ENCODE data around the gene PRPF38A.

The PRPF38A gene

DNA sequence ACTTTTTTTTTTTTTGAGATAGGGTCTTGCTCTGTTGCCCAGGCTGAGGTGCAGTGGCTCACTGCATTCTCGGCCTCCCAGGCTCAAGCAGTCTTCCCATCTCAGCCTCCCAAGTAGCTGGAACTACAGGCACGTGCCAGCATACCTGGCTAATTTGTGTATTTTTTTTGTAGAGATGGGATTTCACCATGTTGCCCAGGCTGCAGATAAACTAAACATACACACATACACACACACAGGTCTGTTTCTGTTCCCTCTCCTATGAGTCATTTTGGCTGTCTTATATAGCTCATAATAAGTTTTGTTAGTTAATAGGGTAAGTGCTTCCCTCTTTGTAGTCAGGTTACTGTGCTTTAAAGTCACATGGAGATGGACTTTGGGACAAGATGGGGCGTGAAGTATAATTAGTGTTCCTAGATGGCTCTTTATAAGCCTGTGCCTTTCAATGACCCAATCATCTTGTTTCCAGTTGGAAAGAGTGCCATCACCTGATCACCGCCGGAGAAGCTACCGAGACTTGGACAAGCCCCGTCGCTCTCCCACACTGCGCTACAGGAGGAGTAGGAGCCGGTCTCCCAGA is 9.1 kb downstream of the PRPF38A start:
- H3K27me3 Mint-ChIP-seq, result no peaks in the 10 kb centered on the region
- H3K9me3 Mint-ChIP-seq, result no peaks in the 10 kb centered on the region
- peaks cover 91% of the 10 kb centered on the region for H3K36me3 Mint-ChIP-seq (ENCODE audit: insufficient read depth)
- H3K4me1 Mint-ChIP-seq (ENCODE audit: low read depth in 2 of 2), result peaks cover 4 to 5% of the 10 kb centered on the region in 2 donors
- ATAC-seq (replicated peaks) (no peak), DNase-seq (no peak)
- H3K4me3 Mint-ChIP-seq, result no peak overlapping the region
- H3K27ac Mint-ChIP-seq, result no peak overlapping the region

DNA sequence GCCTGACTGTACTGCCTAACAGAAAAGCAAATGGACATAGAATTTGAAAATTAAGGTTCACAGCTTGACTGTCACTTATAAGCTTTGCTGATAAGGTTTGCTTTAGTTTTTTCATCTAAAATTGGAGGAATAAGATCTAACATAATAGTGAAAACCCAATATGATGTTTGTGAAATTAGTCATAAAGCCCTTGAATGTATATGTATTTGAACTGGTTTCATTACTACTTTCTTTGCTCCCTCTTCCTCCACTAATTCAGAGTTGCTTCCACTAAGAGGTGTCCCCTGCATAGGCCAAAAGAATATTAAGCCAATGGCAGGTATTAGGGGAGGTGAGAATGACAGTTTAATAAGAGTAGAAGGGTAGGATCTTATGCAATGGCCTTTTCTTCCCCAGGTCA is 10.5 kb downstream of the PRPF38A start:
- DNase-seq (no peak), ATAC-seq (replicated peaks) (no peak)
- H3K4me1 Mint-ChIP-seq (ENCODE audit: low read depth in 2 of 2), result peaks cover 4 to 5% of the 10 kb centered on the region in 2 donors
- no peak overlapping the region for H3K4me3 Mint-ChIP-seq
- no peaks in the 10 kb centered on the region for H3K27me3 Mint-ChIP-seq
- H3K9me3 Mint-ChIP-seq, result no peaks in the 10 kb centered on the region
- H3K36me3 Mint-ChIP-seq (ENCODE audit: insufficient read depth), result peaks cover 93% of the 10 kb centered on the region
- H3K27ac Mint-ChIP-seq, result no peak overlapping the region

DNA sequence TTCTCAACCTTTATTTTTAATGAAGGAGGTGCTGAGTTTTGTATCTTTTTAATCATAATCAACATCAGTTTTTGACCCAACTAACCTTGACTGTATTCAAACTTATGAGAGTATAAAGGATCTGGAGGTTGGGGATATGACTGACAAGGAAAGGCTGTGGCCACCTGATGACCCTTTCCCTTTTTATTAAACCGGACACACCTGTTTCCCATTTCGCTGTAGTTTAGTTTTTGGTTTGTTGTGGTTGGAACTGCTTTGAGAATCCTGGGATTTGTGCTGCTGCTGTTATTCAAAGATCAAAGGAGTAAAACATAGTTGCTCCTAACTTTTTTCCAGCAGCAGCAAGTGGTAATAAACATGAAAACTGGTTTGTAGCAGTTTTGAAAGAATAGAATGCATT is 12.4 kb downstream of the PRPF38A start:
- H3K9me3 Mint-ChIP-seq, result no peaks in the 10 kb centered on the region
- H3K4me3 Mint-ChIP-seq, result no peak overlapping the region
- no peaks in the 10 kb centered on the region for H3K27me3 Mint-ChIP-seq
- ATAC-seq (replicated peaks) (no peak), DNase-seq (no peak)
- H3K27ac Mint-ChIP-seq, result peak overlapping the region in 1 of 2 donors; percentile 39
- H3K36me3 Mint-ChIP-seq (ENCODE audit: insufficient read depth), result peaks cover 88% of the 10 kb centered on the region
- H3K4me1 Mint-ChIP-seq (ENCODE audit: low read depth in 2 of 2), result peaks cover 0 to 5% of the 10 kb centered on the region in 2 donors

DNA sequence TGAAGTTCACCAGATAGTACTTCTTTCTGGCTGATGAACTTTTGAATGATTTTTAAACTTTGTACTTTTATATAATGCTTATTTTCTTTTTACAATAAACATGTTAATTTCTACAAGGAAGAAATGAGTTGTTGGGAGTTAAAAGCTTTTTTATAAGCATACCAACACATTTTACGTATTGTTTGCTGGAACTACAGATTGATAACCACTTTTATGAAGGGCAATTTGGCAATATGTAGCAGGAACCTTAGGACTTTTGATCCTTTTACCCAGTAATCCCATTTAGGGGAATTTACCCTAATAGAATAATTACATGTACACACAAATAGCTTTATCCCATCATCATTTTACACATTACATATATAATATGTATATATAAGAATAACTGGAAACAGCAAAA is 16.3 kb downstream of the PRPF38A start:
- Mint-ChIP-seq H3K4me1 (ENCODE audit: low read depth in 2 of 2) (peaks cover 24% of the 10 kb centered on the region in 2 donors), H3K27me3 (no peaks in the 10 kb centered on the region), H3K27ac (no peak overlapping the region), H3K36me3 (ENCODE audit: insufficient read depth) (peaks cover 68% of the 10 kb centered on the region), H3K9me3 (no peaks in the 10 kb centered on the region), H3K4me3 (no peak overlapping the region)
- DNase-seq (no peak), ATAC-seq (replicated peaks) (no peak)

DNA sequence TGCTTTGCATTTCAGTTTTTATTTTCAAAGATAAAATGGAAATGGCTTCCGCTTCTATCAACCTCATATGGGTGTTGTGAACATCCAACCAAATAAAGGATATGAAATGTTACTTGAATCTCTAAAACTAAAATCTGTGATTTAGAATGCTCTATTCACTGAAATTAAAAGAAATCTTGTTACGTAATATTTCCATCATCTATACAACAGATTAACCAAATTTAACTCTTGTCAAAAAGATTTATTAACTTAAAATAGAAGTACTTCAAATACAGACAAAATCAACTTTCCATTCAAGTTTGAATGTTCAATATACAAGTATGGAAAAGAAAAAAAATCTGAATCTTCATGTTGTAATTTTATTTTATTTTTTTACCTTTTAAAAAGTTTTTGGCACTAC is 18.7 kb downstream of the PRPF38A start:
- peaks cover 53% of the 10 kb centered on the region for H3K36me3 Mint-ChIP-seq (ENCODE audit: insufficient read depth)
- DNase-seq, result no peak
- H3K4me3 Mint-ChIP-seq, result no peak overlapping the region
- H3K4me1 Mint-ChIP-seq (ENCODE audit: low read depth in 2 of 2), result peaks cover 27 to 31% of the 10 kb centered on the region in 2 donors
- peak overlapping the region in 1 of 2 donors; percentile 87 for H3K27ac Mint-ChIP-seq
- no peaks in the 10 kb centered on the region for H3K27me3 Mint-ChIP-seq
- no peak for ATAC-seq (replicated peaks)
- H3K9me3 Mint-ChIP-seq, result no peaks in the 10 kb centered on the region

DNA sequence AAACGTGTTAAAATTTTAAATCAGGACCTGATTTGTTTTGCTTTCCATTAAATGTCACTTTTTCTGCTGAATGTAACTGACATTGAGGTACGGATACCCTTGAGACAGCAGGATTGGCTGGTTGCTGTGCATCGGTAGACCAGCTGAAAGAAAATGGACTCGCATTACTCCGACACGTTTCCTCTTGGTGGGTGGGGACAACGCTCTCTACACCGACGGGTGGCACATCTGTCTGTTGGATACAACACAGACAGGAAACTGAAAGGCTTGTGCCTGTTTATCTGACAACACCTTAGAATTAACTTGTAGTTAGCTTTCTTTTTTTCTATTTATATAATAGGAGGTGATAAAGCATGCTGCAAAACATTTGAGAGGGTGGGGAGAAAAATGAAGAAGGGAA is 19.4 kb downstream of the PRPF38A start:
- Mint-ChIP-seq H3K36me3 (ENCODE audit: insufficient read depth) (peaks cover 48% of the 10 kb centered on the region), H3K4me3 (peak overlapping the region; percentile 71 to 74), H3K27ac (peak overlapping the region; percentile 98), H3K9me3 (no peaks in the 10 kb centered on the region), H3K4me1 (ENCODE audit: low read depth in 2 of 2) (peaks cover 27 to 31% of the 10 kb centered on the region in 2 donors), H3K27me3 (no peaks in the 10 kb centered on the region)
- ATAC-seq (replicated peaks), result peak; percentile 88
- peak; percentile 68 to 77 (median 73) for DNase-seq

DNA sequence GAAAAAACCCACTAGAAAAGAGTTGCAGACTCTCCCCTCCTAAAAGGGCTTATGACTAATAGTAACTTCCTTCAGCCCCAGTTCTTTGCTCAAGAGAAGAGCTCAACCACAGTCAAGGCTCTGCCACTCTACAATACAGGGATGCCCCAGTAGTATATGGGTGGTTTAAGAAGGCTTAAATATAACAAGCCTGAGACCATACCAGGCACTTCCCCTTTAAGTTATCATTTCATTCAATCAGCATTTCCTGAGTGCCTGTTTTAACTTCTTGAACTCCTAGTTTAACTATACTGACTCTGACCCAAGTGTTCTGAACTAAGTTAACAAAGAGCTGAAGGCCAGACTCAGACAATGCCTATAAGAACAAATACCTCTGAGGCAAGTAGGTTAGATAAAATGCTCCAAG is 19.8 kb downstream of the PRPF38A start:
- Mint-ChIP-seq H3K36me3 (ENCODE audit: insufficient read depth) (peaks cover 47% of the 10 kb centered on the region), H3K4me1 (ENCODE audit: low read depth in 2 of 2) (peaks cover 27 to 31% of the 10 kb centered on the region in 2 donors), H3K27me3 (no peaks in the 10 kb centered on the region), H3K4me3 (peak overlapping the region; percentile 71 to 74), H3K27ac (peak overlapping the region; percentile 98), H3K9me3 (no peaks in the 10 kb centered on the region)
- peak; percentile 33 to 49 (median 43) for DNase-seq
- ATAC-seq (replicated peaks), result peak; percentile 90

DNA sequence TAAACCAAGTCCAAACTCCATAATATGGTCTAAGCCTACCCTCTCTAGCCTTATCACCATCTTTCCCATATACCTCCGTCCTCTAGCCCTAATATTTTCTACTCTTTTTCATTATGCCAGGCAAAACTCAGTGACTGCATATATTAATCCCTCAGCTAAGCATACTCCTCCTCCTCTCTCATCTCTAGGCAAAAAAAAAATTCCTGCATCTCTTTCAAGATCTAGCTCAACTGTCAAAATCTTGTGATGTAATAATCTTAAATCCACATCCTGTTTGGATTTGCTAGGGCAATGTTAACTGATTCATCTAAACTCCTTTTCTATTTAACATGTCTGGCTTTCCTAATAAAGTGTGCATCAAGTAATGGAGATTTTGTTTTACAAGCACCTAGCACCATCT is 20.4 kb downstream of the PRPF38A start:
- H3K9me3 Mint-ChIP-seq, result no peaks in the 10 kb centered on the region
- H3K4me1 Mint-ChIP-seq (ENCODE audit: low read depth in 2 of 2), result peaks cover 24 to 31% of the 10 kb centered on the region in 2 donors
- peak overlapping the region; percentile 98 for H3K27ac Mint-ChIP-seq
- peaks cover 41% of the 10 kb centered on the region for H3K36me3 Mint-ChIP-seq (ENCODE audit: insufficient read depth)
- DNase-seq, result no peak
- peak overlapping the region; percentile 71 to 74 for H3K4me3 Mint-ChIP-seq
- no peak for ATAC-seq (replicated peaks)
- no peaks in the 10 kb centered on the region for H3K27me3 Mint-ChIP-seq

DNA sequence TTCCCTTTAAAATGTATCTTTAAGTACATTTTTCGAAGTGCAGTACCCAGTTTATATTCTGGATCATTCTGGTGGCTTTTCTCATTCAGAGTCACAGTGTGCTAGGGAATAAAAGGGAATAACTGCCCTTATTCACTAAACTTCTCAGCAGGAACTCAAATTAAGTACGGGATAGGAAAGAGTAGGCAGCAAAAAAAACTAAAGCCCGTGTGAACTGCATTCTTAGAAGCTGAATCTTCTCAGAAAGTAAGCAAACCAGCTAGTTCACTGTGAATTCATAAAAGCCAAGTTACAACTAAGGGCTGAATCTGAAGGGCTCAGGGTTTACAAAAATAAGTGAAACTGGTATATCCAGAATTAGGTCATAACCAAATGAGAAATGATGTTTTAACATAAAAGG is 22.0 kb downstream of the PRPF38A start:
- DNase-seq, result no peak
- no peak for ATAC-seq (replicated peaks)
- Mint-ChIP-seq H3K9me3 (no peaks in the 10 kb centered on the region), H3K4me1 (ENCODE audit: low read depth in 2 of 2) (peaks cover 24 to 31% of the 10 kb centered on the region in 2 donors), H3K36me3 (ENCODE audit: insufficient read depth) (peaks cover 42% of the 10 kb centered on the region), H3K27me3 (no peaks in the 10 kb centered on the region), H3K4me3 (no peak overlapping the region), H3K27ac (peak overlapping the region in 1 of 2 donors; percentile 98)

DNA sequence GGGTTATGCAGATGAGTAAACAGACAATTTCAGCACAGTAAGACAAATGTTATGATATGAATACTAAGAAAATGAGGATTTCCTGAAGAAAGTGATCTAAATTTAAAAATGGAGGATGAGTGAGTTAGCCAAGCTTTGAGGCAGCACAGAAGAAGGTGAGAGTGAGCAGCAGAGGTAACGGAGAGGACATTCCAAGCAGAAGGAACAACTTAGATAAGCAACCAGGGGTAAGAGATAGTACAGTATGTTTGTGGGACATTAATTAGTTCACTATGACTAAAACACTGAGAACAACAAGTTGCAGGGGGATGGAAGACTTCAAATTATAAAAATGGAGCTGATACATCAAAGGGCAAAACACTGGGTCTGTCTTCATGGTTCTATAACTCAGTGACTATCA is 22.8 kb downstream of the PRPF38A start:
- no peak overlapping the region for H3K4me3 Mint-ChIP-seq
- ATAC-seq (replicated peaks) (no peak), DNase-seq (no peak)
- H3K27ac Mint-ChIP-seq, result peak overlapping the region in 1 of 2 donors; percentile 7
- peaks cover 24 to 31% of the 10 kb centered on the region in 2 donors for H3K4me1 Mint-ChIP-seq (ENCODE audit: low read depth in 2 of 2)
- no peaks in the 10 kb centered on the region for H3K9me3 Mint-ChIP-seq
- H3K27me3 Mint-ChIP-seq, result no peaks in the 10 kb centered on the region
- H3K36me3 Mint-ChIP-seq (ENCODE audit: insufficient read depth), result peaks cover 36% of the 10 kb centered on the region

DNA sequence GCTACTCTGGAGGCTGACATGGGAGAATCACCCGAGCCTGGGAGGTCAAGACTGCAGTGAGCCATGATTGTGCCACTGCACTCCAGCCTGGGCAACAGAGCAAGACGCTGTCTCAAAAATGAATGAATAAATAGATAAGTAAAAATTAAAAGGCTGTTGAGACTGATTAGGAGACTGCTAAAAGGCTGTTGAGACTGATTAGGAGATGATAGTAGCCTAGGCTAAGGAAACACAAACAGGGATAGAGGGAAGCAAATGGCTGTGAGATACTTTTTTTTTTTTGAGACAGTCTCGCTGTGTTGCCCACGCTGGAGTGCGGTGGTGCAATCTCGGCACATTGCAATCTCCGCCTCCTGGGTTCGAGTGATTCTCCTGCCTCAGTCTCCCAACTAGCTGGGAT is 28.4 kb downstream of the PRPF38A start:
- Mint-ChIP-seq H3K9me3 (no peaks in the 10 kb centered on the region), H3K27ac (no peak overlapping the region), H3K4me1 (ENCODE audit: low read depth in 2 of 2) (no peaks in the 10 kb centered on the region), H3K27me3 (no peaks in the 10 kb centered on the region), H3K36me3 (ENCODE audit: insufficient read depth) (peaks cover 56% of the 10 kb centered on the region), H3K4me3 (no peak overlapping the region)
- DNase-seq (no peak), ATAC-seq (replicated peaks) (no peak)

DNA sequence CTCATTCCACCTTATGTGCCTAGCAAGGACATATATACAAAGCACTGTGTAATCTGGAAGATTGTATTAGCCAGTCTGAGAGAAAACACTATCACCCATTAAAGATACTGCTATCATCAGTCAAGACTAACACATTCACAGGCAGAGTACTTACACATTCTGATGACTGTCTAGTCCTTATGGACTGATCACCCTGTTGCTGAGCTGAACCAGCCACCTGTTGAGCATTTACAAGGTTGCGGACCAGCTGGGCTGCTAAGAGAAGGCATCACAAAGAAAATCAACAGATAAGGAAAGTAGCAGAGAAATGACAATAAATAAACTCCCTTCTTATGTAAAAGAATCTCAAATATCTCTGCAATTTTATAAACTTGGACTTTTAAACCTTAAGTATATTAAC is 30.8 kb downstream of the PRPF38A start:
- H3K4me1 Mint-ChIP-seq (ENCODE audit: low read depth in 2 of 2), result no peaks in the 10 kb centered on the region
- H3K27ac Mint-ChIP-seq, result peak overlapping the region in 1 of 2 donors; percentile 38
- H3K9me3 Mint-ChIP-seq, result no peaks in the 10 kb centered on the region
- ATAC-seq (replicated peaks) (no peak), DNase-seq (no peak)
- peaks cover 55% of the 10 kb centered on the region for H3K36me3 Mint-ChIP-seq (ENCODE audit: insufficient read depth)
- H3K27me3 Mint-ChIP-seq, result no peaks in the 10 kb centered on the region
- H3K4me3 Mint-ChIP-seq, result no peak overlapping the region

DNA sequence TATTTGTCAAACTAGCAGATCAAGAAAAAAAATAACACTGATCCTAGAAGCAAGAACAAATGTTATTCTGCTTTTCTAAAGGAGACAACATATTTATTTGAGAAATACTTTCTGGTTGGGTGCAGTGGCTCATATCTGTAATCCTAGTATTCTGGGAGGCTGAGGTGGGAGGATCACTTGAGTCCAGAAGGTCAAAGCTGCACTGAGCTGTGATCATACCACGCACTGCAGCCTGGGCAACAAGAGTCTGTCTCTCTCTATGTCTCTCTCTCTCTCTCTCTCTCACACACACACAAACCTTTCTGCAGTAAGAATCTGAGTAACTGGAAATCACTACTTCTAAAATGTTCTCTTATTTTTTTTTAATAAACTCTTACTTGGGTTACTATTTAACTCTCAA is 31.2 kb downstream of the PRPF38A start:
- no peak for DNase-seq
- ATAC-seq (replicated peaks), result no peak
- Mint-ChIP-seq H3K36me3 (ENCODE audit: insufficient read depth) (peaks cover 54% of the 10 kb centered on the region), H3K9me3 (no peaks in the 10 kb centered on the region), H3K4me3 (no peak overlapping the region), H3K27ac (no peak overlapping the region), H3K4me1 (ENCODE audit: low read depth in 2 of 2) (no peaks in the 10 kb centered on the region), H3K27me3 (no peaks in the 10 kb centered on the region)

DNA sequence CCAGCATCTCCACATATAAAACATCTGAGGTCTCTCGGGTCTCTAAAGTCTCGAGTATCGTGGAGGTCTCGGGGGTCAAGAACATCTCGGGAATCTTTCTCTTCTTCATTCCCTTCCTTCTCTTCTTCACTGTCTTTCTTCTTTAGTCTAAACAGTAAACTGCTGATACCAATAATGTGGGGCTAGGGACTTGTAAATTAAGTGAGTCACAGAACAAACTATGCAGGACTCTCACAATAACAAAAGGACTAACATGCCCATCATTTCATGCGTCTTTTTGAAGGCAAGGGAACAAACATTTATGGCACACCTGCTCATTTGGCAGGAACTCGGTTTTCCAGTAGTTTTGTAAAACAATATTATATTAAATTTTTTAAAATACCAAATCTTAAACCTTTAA is 32.4 kb downstream of the PRPF38A start:
- peaks cover 57% of the 10 kb centered on the region for H3K36me3 Mint-ChIP-seq (ENCODE audit: insufficient read depth)
- H3K27ac Mint-ChIP-seq, result peak overlapping the region in 1 of 2 donors; percentile 65
- ATAC-seq (replicated peaks), result no peak
- no peaks in the 10 kb centered on the region for H3K9me3 Mint-ChIP-seq
- H3K27me3 Mint-ChIP-seq, result no peaks in the 10 kb centered on the region
- no peak for DNase-seq
- no peaks in the 10 kb centered on the region for H3K4me1 Mint-ChIP-seq (ENCODE audit: low read depth in 2 of 2)
- no peak overlapping the region for H3K4me3 Mint-ChIP-seq
